Neutrophil (primary cell): ENCODE results near the gene IGSF1.

ENCODE experiments used
- H3K27ac ChIP-seq: fragments of 200-600 bp; sonication (generic); 2 replicates; pipeline ENCODE4 v1.5.1; 2016; ENCODE audit warnings: mild to moderate bottlenecking, moderate library complexity
- H3K27me3 ChIP-seq: fragments of 200-600 bp; sonication (generic); 2 replicates; pipeline ENCODE4 v1.6.0; 2016; ENCODE audit warnings: mild to moderate bottlenecking
- H3K36me3 ChIP-seq: fragments of 200-600 bp; sonication (generic); 2 replicates; pipeline ENCODE4 v1.5.1; 2017
- H3K4me1 ChIP-seq, 2 experiments: fragments of 200-600 bp in 1 of 2; sonication (generic) in 1 of 2; 1 replicate in 1 of 2; 2 replicates in 1 of 2; pipeline versions ENCODE4 v1.5.1 to v1.6.1; 2013 to 2016; ENCODE audit warnings: low read depth in 1 of 2, low read length in 1 of 2, mild to moderate bottlenecking in 1 of 2, moderate library complexity in 1 of 2; ENCODE audit not compliant: control insufficient read depth in 1 of 2, insufficient read depth in 1 of 2
- H3K4me3 ChIP-seq, 2 experiments: fragments of 200-600 bp in 1 of 2; sonication (generic) in 1 of 2; 1 replicate in 1 of 2; 2 replicates in 1 of 2; pipeline ENCODE4 v1.5.1; 2013 to 2016; ENCODE audit warnings: low read depth in 1 of 2, low read length in 1 of 2, mild to moderate bottlenecking in 1 of 2, moderate library complexity in 1 of 2
- H3K9me3 ChIP-seq: fragments of 200-600 bp; sonication (generic); 2 replicates; pipeline ENCODE4 v1.5.1; 2016
- CTCF ChIP-seq: fragments of 200-600 bp; sonication (generic); IDR thresholded peaks from 2 replicates; pipeline ENCODE4 v1.5.1; 2016; ENCODE audit warnings: antibody characterized with exemption

The IGSF1 gene

GRCh38 chrX:131301155-131301554 is 12.0 kb upstream of the IGSF1 start:
- H3K9me3 ChIP-seq = no peaks in the 10 kb centered on the region
- H3K36me3 ChIP-seq = no peaks in the 10 kb centered on the region
- no peaks in the 10 kb centered on the region for H3K27me3 ChIP-seq
- H3K4me1 ChIP-seq = no peaks in the 10 kb centered on the region
- TF ChIP-seq CTCF = no peak
- H3K4me3 ChIP-seq = no peak overlapping the region
- H3K27ac ChIP-seq = no peak overlapping the region

- TF ChIP-seq CTCF = no peak
- Histone ChIP-seq H3K27me3 (no peaks in the 10 kb centered on the region), H3K4me1 (no peaks in the 10 kb centered on the region), H3K27ac (no peak overlapping the region), H3K4me3 (no peak overlapping the region), H3K9me3 (no peaks in the 10 kb centered on the region), H3K36me3 (no peaks in the 10 kb centered on the region)
Observed at GRCh38 chrX:131298846-131299245, 9.7 kb upstream of the IGSF1 start.

GRCh38 chrX:131298036-131298435 is 8.9 kb upstream of the IGSF1 start:
- H3K4me3 ChIP-seq = no peak overlapping the region
- H3K27me3 ChIP-seq = no peaks in the 10 kb centered on the region
- H3K36me3 ChIP-seq = no peaks in the 10 kb centered on the region
- no peaks in the 10 kb centered on the region for H3K4me1 ChIP-seq
- TF ChIP-seq CTCF = no peak
- no peak overlapping the region for H3K27ac ChIP-seq
- no peaks in the 10 kb centered on the region for H3K9me3 ChIP-seq

GRCh38 chrX:131289527-131289926 is 421 bp upstream of the IGSF1 start:
- TF ChIP-seq CTCF = no peak
- H3K4me3 ChIP-seq = no peak overlapping the region

GRCh38 chrX:131288188-131288587 is 918 bp downstream of the IGSF1 start:
- Histone ChIP-seq H3K4me3 (no peak overlapping the region), H3K4me1 (no peaks in the 10 kb centered on the region), H3K27me3 (peaks cover 34% of the 10 kb centered on the region), H3K9me3 (no peaks in the 10 kb centered on the region), H3K36me3 (no peaks in the 10 kb centered on the region), H3K27ac (no peak overlapping the region)
- no peak for TF ChIP-seq CTCF

More at GRCh38 chrX:131289527-131289926, 421 bp upstream of the IGSF1 start:
- H3K27ac ChIP-seq = no peak overlapping the region
- no peaks in the 10 kb centered on the region for H3K36me3 ChIP-seq
- H3K4me1 ChIP-seq = no peaks in the 10 kb centered on the region
- no peaks in the 10 kb centered on the region for H3K9me3 ChIP-seq
- peaks cover 34% of the 10 kb centered on the region for H3K27me3 ChIP-seq
